ENCODE measurements around the gene FBXW11. TPM values are rescaled to one million over a fixed set of nuclear protein-coding genes. Genes with fewer than 3 reads are reported as not detected.

Gene FBXW11
- total and polyA plus RNA-seq, 10 of the 15 experiments (the other 5 are each of a cell fraction or from before 2014, with no cell fraction given): 4.3 to 61.5 (median 40.0) TPM

- TF ChIP-seq TAF1 (IDR thresholded peaks at IDR 0.05; ENCODE audit: borderline replicate concordance, low read depth, low read length) (no peak), ZNF592 (IDR thresholded peaks at IDR 0.05) (no peak), SIX5 (IDR thresholded peaks at IDR 0.05; ENCODE audit: low read depth, low read length, severe bottlenecking) (no peak), SMC3 (IDR thresholded peaks at IDR 0.05; ENCODE audit: borderline replicate concordance, low read length) (no peak), KAT2A (conservative IDR thresholded peaks at IDR 0.05; ENCODE audit: control insufficient read depth, low read depth, low read length) (no peak), RUNX3 (IDR thresholded peaks at IDR 0.05; ENCODE audit: low read length) (peak; percentile 85), EP300 (IDR thresholded peaks at IDR 0.05; ENCODE audit: borderline replicate concordance in 1 of 2, control insufficient read depth in 1 of 2, low read depth in 2 of 2, low read length in 2 of 2) (peak; percentile 68 to 91; a peak in 2 of 4 replicates), SP1 (IDR thresholded peaks at IDR 0.05; ENCODE audit: low read depth, low read length) (peak; percentile 46), HDGF (IDR thresholded peaks at IDR 0.05) (no peak), FOXK2 (IDR thresholded peaks at IDR 0.05) (no peak), NFYB (IDR thresholded peaks at IDR 0.05; ENCODE audit: insufficient read depth, low read depth, low read length) (no peak)
- TF ChIP-seq, protein P1, sequence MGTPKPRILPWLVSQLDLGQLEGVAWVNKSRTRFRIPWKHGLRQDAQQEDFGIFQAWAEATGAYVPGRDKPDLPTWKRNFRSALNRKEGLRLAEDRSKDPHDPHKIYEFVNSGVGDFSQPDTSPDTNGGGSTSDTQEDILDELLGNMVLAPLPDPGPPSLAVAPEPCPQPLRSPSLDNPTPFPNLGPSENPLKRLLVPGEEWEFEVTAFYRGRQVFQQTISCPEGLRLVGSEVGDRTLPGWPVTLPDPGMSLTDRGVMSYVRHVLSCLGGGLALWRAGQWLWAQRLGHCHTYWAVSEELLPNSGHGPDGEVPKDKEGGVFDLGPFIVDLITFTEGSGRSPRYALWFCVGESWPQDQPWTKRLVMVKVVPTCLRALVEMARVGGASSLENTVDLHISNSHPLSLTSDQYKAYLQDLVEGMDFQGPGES (IDR thresholded peaks at IDR 0.05): no peak
Observed at GRCh38 chr5:171989276-171989675, 17.2 kb downstream of the FBXW11 start (continued).
